ENCODE measurements around the gene DRG2. TPM values are rescaled to one million over a fixed set of nuclear protein-coding genes. Genes with fewer than 3 reads are reported as not detected.

The DRG2 gene
- total RNA-seq, 4 donors from 2014 or later = 29.5 to 55.1 (median 43.3) TPM

DNA sequence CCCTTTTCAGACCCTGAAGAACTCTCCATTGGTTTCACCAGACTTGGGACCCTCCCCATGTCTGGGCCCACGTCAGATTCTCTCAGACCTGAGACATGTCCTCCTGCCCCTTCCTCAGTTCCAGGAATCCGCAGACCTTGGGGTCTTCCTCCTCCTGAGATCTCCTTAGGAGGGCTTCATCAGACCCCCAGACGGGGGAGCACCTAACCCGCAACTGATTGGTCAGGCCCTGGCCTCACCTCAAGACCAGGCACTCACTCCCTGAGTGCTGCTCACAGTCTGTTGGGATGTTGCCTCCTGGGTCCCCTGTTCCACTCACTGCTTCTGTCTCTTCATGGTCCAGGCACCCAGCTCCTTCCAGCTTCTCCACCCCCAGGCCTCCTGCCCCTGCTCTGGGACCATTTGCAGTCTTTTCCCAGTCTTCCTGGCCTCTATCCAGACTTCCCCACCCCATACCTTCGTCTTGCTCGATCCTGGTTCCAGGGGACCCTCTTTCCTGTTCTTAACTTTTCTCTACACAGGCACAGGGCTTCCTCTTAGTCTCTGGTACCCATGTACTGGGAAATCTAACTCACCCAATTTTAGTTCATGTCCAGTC is 47.4 kb upstream of the DRG2 start:
- WGBS, 2 donors = 19 to 22% methylated on average over 6 of the region's 6 CpGs
- Histone ChIP-seq H3K27me3 (no peaks in the 10 kb centered on the region), H3K27ac (peak overlapping the region in 3 of 4 donors; percentile 63 to 87 (median 82)), H3K4me3 (peak overlapping the region; percentile 82 to 94 (median 86)), H3K36me3 (peaks cover 0 to 11% (median 0%) of the 10 kb centered on the region in 3 donors), H3K4me1 (peaks cover 0 to 43% (median 25%) of the 10 kb centered on the region in 4 donors), H3K9me3 (no peaks in the 10 kb centered on the region)
- TF ChIP-seq EP300 (IDR thresholded peaks at IDR 0.05) (no peak), POLR2A (IDR thresholded peaks at IDR 0.05) (no peak)
- TF ChIP-seq, protein P1, sequence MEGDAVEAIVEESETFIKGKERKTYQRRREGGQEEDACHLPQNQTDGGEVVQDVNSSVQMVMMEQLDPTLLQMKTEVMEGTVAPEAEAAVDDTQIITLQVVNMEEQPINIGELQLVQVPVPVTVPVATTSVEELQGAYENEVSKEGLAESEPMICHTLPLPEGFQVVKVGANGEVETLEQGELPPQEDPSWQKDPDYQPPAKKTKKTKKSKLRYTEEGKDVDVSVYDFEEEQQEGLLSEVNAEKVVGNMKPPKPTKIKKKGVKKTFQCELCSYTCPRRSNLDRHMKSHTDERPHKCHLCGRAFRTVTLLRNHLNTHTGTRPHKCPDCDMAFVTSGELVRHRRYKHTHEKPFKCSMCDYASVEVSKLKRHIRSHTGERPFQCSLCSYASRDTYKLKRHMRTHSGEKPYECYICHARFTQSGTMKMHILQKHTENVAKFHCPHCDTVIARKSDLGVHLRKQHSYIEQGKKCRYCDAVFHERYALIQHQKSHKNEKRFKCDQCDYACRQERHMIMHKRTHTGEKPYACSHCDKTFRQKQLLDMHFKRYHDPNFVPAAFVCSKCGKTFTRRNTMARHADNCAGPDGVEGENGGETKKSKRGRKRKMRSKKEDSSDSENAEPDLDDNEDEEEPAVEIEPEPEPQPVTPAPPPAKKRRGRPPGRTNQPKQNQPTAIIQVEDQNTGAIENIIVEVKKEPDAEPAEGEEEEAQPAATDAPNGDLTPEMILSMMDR (IDR thresholded peaks at IDR 0.05) = no peak
- DNase-seq (ENCODE audit: low spot score in 2 of 2) = no peak

DNA sequence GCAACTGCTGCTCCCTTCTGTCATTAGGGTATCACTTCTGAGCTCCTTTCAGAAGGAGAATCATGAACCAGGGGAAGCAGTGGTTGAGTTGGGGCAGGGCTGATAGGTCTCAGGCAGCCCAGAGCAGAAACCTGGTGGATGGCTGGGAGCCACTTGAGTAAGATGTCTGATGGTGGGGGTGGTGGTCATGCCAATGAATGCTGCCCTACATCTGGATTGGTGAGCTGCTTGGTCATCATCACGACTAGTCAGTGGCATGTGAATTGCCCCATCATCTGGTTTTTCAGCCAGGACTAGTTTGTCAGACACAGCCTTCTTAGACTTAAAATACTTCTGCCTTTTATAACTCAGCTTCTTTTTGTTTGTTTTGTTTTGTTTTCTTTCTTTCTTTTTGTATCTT is 46.0 kb upstream of the DRG2 start:
- TF ChIP-seq EP300 (IDR thresholded peaks at IDR 0.05) = no peak
- TF ChIP-seq POLR2A (IDR thresholded peaks at IDR 0.05) = no peak
- TF ChIP-seq, protein P1 (IDR thresholded peaks at IDR 0.05) = no peak
- WGBS, 2 donors = 16 to 34% methylated on average over 1 of the region's 1 CpG
- no peak overlapping the region for H3K27ac ChIP-seq
- H3K9me3 ChIP-seq = no peaks in the 10 kb centered on the region
- no peak for DNase-seq (ENCODE audit: low spot score in 2 of 2)
- H3K27me3 ChIP-seq = no peaks in the 10 kb centered on the region
- peaks cover 0 to 43% (median 25%) of the 10 kb centered on the region in 4 donors for H3K4me1 ChIP-seq
- H3K36me3 ChIP-seq = peaks cover 0 to 23% (median 0%) of the 10 kb centered on the region in 3 donors
- H3K4me3 ChIP-seq = no peak overlapping the region

GRCh38 chr17:18042983-18043382 is 44.8 kb upstream of the DRG2 start:
- no peak overlapping the region for H3K4me3 ChIP-seq
- peaks cover 0 to 32% (median 17%) of the 10 kb centered on the region in 4 donors for H3K4me1 ChIP-seq
- DNase-seq (ENCODE audit: low spot score in 2 of 2) = no peak
- no peak overlapping the region for H3K27ac ChIP-seq
- TF ChIP-seq EP300 (IDR thresholded peaks at IDR 0.05) (no peak), POLR2A (IDR thresholded peaks at IDR 0.05) (no peak)
- TF ChIP-seq, protein P1 (IDR thresholded peaks at IDR 0.05) = no peak
- 87 to 88% methylated on average over 8 of the region's 8 CpGs for WGBS, 2 donors
- H3K27me3 ChIP-seq = no peaks in the 10 kb centered on the region
- H3K36me3 ChIP-seq = peaks cover 0 to 34% (median 0%) of the 10 kb centered on the region in 3 donors
- no peaks in the 10 kb centered on the region for H3K9me3 ChIP-seq

- Histone ChIP-seq H3K4me3 (no peak overlapping the region), H3K9me3 (no peaks in the 10 kb centered on the region), H3K4me1 (peaks cover 0 to 27% (median 12%) of the 10 kb centered on the region in 4 donors), H3K27me3 (no peaks in the 10 kb centered on the region), H3K27ac (no peak overlapping the region), H3K36me3 (peaks cover 0 to 39% (median 0%) of the 10 kb centered on the region in 3 donors)
- WGBS, 2 donors = 44 to 56% methylated on average over 1 of the region's 1 CpG
- TF ChIP-seq, protein P1 (IDR thresholded peaks at IDR 0.05) = peak in 1 of 5 experiments; percentile 6
- no peak for TF ChIP-seq POLR2A (IDR thresholded peaks at IDR 0.05)
- no peak for TF ChIP-seq EP300 (IDR thresholded peaks at IDR 0.05)
- no peak for DNase-seq (ENCODE audit: low spot score in 2 of 2)
Measured at GRCh38 chr17:18043491-18043890, 44.3 kb upstream of the DRG2 start.

DNA sequence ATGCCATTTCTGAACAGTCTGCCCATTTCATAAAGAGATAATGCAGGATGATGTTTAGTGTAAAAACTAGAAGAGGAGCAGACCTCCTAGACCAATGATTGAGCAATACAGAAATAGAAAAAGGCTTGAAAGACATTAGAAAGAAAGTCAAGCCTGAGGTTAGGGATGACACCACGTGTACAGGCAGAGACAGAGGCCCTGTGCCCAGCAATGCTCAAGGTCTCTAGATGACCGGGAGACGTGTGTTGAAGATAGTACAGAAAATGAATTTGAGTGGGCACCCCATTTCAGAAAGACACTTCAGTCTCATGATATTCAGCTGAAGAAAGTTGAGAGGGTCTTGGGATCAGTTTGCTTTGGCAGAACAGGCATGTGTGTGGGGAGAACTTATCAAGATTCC is 43.1 kb upstream of the DRG2 start:
- Histone ChIP-seq H3K27ac (no peak overlapping the region), H3K4me1 (peaks cover 0 to 25% (median 11%) of the 10 kb centered on the region in 4 donors), H3K27me3 (no peaks in the 10 kb centered on the region), H3K36me3 (peaks cover 0 to 46% (median 0%) of the 10 kb centered on the region in 3 donors), H3K9me3 (no peaks in the 10 kb centered on the region), H3K4me3 (no peak overlapping the region)
- TF ChIP-seq EP300 (IDR thresholded peaks at IDR 0.05) (no peak), POLR2A (IDR thresholded peaks at IDR 0.05) (no peak)
- TF ChIP-seq, protein P1 (IDR thresholded peaks at IDR 0.05) = no peak
- 89 to 92% methylated on average over 3 of the region's 3 CpGs for WGBS, 2 donors
- no peak for DNase-seq (ENCODE audit: low spot score in 2 of 2)
